ENCODE results near the gene C10orf143.

The C10orf143 gene

GRCh38 chr10:130048081-130048480, 62.5 kb downstream of the C10orf143 start:
- Histone ChIP-seq H3K79me2 (ENCODE audit: insufficient read depth, low read depth) (no peaks in the 10 kb centered on the region), H2AFZ (ENCODE audit: low read depth) (no peak overlapping the region), H3K9ac (no peak overlapping the region), H4K20me1 (ENCODE audit: insufficient read depth) (no peaks in the 10 kb centered on the region), H3K36me3 (ENCODE audit: insufficient read depth) (no peaks in the 10 kb centered on the region), H3K4me2 (no peak overlapping the region), H3K27me3 (ENCODE audit: insufficient read depth, low read depth) (no peaks in the 10 kb centered on the region), H3K4me1 (ENCODE audit: low read depth, poor library complexity, severe bottlenecking) (no peaks in the 10 kb centered on the region), H3K4me3 (IDR thresholded peaks at IDR 0.05; ENCODE audit: insufficient read depth, low read depth, low read length) (no peak overlapping the region), H3K27ac (no peak overlapping the region)
- TF ChIP-seq, protein P1, sequence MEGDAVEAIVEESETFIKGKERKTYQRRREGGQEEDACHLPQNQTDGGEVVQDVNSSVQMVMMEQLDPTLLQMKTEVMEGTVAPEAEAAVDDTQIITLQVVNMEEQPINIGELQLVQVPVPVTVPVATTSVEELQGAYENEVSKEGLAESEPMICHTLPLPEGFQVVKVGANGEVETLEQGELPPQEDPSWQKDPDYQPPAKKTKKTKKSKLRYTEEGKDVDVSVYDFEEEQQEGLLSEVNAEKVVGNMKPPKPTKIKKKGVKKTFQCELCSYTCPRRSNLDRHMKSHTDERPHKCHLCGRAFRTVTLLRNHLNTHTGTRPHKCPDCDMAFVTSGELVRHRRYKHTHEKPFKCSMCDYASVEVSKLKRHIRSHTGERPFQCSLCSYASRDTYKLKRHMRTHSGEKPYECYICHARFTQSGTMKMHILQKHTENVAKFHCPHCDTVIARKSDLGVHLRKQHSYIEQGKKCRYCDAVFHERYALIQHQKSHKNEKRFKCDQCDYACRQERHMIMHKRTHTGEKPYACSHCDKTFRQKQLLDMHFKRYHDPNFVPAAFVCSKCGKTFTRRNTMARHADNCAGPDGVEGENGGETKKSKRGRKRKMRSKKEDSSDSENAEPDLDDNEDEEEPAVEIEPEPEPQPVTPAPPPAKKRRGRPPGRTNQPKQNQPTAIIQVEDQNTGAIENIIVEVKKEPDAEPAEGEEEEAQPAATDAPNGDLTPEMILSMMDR (conservative IDR thresholded peaks at IDR 0.05; ENCODE audit: low read depth, low read length) = no peak

DNA sequence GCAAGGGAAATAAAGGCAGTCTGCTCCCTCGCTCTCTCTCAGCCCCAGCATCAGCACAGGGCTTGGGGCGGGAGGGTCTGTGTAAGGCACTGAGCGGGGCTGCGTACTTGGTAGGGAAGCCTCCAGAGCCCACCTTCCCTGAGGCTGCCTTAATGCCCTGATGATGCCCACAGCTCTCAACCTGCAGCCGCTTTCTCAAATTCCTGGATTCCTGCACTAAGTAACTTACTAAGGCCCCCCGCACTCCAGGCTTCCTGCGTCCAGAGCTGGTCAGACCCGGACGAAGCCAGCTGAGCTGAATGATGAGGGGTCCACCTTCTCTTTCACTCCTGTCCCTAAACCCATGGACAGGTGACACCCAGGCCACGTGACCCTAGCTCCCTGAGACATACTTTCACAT, 63.3 kb downstream of the C10orf143 start:
- H3K9ac ChIP-seq = no peak overlapping the region
- no peaks in the 10 kb centered on the region for H4K20me1 ChIP-seq (ENCODE audit: insufficient read depth)
- H3K4me1 ChIP-seq (ENCODE audit: low read depth, poor library complexity, severe bottlenecking) = no peaks in the 10 kb centered on the region
- H3K4me2 ChIP-seq = no peak overlapping the region
- TF ChIP-seq, protein P1 (conservative IDR thresholded peaks at IDR 0.05; ENCODE audit: low read depth, low read length) = no peak
- H3K4me3 ChIP-seq (IDR thresholded peaks at IDR 0.05; ENCODE audit: insufficient read depth, low read depth, low read length) = no peak overlapping the region
- H3K27me3 ChIP-seq (ENCODE audit: insufficient read depth, low read depth) = no peaks in the 10 kb centered on the region
- no peak overlapping the region for H3K27ac ChIP-seq
- no peaks in the 10 kb centered on the region for H3K36me3 ChIP-seq (ENCODE audit: insufficient read depth)
- H3K79me2 ChIP-seq (ENCODE audit: insufficient read depth, low read depth) = no peaks in the 10 kb centered on the region
- no peak overlapping the region for H2AFZ ChIP-seq (ENCODE audit: low read depth)

DNA sequence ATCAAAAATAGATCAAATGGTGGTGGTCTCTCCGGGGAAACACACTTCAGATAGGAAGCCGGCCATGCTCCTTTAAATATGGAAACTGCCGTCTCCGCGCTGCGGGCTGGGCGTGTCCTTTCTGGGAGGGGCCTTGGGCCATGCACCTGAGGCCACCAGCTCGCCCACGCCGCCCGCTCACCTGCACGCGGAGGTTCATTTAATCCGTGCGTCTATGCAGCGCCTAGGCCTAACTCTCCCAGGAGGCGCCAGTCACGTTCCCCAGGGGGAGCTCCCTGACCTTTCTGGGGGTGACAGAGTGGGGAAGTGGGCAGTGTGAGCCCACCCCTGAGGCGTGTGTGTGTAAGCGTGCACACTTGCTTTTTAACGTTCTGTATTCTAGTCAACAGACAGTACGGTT, 64.0 kb downstream of the C10orf143 start:
- no peak overlapping the region for H3K4me2 ChIP-seq

DNA sequence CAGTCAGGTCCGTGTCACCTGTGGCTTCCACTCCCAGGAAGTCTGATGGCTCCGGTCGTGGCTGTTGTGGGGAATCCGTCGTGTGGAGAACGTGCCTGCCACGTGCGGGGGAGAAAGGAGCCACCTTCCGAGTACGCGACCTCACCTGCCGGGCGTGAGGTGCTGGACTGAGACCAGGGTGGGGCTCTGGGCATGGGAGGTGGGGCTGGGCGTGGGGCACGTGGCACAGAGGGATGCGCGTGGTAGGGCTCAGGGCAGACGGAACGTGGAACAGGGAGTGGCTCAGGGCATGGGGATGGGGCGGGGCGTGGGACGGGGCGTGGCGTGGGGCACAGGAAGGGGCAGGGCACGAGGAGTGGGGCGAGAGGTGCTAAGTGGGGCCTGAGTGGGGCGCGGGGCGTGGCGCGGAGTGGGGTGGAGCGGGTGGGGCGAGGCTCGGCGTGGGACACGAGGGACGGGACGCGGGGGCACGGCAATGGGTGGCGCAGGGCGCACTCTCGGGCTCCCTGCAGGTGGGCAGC, 64.8 kb downstream of the C10orf143 start:
- Histone ChIP-seq H3K4me2 (no peak overlapping the region), H2AFZ (ENCODE audit: low read depth) (no peak overlapping the region), H3K4me1 (ENCODE audit: low read depth, poor library complexity, severe bottlenecking) (no peaks in the 10 kb centered on the region), H3K36me3 (ENCODE audit: insufficient read depth) (no peaks in the 10 kb centered on the region), H4K20me1 (ENCODE audit: insufficient read depth) (no peaks in the 10 kb centered on the region), H3K9ac (no peak overlapping the region), H3K79me2 (ENCODE audit: insufficient read depth, low read depth) (no peaks in the 10 kb centered on the region), H3K4me3 (IDR thresholded peaks at IDR 0.05; ENCODE audit: insufficient read depth, low read depth, low read length) (no peak overlapping the region), H3K27ac (no peak overlapping the region), H3K27me3 (ENCODE audit: insufficient read depth, low read depth) (no peaks in the 10 kb centered on the region)
- TF ChIP-seq, protein P1 (conservative IDR thresholded peaks at IDR 0.05; ENCODE audit: low read depth, low read length) = no peak

More for the DNA sequence above, 64.0 kb downstream of the C10orf143 start:
- TF ChIP-seq, protein P1 (conservative IDR thresholded peaks at IDR 0.05; ENCODE audit: low read depth, low read length) = no peak
- Histone ChIP-seq H3K4me1 (ENCODE audit: low read depth, poor library complexity, severe bottlenecking) (no peaks in the 10 kb centered on the region), H4K20me1 (ENCODE audit: insufficient read depth) (no peaks in the 10 kb centered on the region), H2AFZ (ENCODE audit: low read depth) (no peak overlapping the region), H3K27ac (no peak overlapping the region), H3K4me3 (IDR thresholded peaks at IDR 0.05; ENCODE audit: insufficient read depth, low read depth, low read length) (no peak overlapping the region), H3K9ac (no peak overlapping the region), H3K36me3 (ENCODE audit: insufficient read depth) (no peaks in the 10 kb centered on the region), H3K79me2 (ENCODE audit: insufficient read depth, low read depth) (no peaks in the 10 kb centered on the region), H3K27me3 (ENCODE audit: insufficient read depth, low read depth) (no peaks in the 10 kb centered on the region)

Measured in KMS-11 (cell line).